ENCODE results near the gene TRAPPC2L. TPM values are rescaled to one million over a fixed set of nuclear protein-coding genes. Genes with fewer than 3 reads are reported as not detected.

Gene TRAPPC2L
- total and polyA plus RNA-seq, 2 experiments from 2014 or later: 58.7 to 215 TPM

DNA sequence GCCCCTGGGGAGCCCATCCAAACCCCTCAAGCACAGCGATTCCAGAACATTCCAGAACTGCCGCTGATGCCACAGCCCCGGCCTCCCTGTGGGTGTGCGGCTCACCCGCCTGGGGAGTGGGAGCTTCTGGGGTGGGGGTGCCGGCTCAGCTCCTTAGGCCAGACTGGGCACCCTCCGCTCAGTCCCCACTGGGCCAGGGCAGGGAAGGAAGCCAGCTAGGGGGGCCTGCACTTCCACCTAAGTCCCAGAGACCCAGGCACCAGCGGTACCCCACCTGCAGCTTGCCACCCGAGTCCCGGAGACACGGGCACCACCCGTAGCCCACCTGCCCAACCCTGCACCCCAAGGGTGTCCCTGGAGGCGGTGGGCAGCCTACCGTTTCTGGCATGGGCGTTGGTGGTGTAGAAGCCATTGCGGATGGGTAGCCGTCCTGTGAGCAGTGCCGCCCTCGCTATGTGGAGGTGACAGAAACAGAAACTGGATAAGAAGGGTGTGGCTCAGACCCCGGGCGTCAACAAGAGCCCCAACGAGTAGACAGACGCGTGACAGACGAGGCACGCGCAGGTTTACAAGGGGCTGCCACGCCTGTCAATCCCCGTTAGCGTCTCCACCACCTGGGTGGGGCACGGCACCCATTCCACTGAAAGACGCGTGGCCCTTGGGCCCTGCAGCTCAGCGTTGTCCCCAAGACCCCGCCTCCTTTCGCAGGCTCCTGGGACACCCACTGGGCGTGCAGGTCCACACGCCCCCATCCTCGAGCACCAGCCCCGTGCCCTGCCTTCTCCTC is 15.2 kb upstream of the TRAPPC2L start:
- DNase-seq (ENCODE audit: low spot score): no peak
- no peaks in the 10 kb centered on the region for H4K20me1 ChIP-seq (ENCODE audit: insufficient read depth, poor library complexity, severe bottlenecking)
- no peaks in the 10 kb centered on the region for H3K79me2 ChIP-seq
- H3K4me2 ChIP-seq: no peak overlapping the region
- no peak overlapping the region for H2AFZ ChIP-seq
- TF ChIP-seq EZH2phosphoT487 (IDR thresholded peaks at IDR 0.05; ENCODE audit: low read depth, severe bottlenecking, unreplicated experiment) (no peak), EZH2 (IDR thresholded peaks at IDR 0.05; ENCODE audit: borderline replicate concordance) (no peak)
- TF ChIP-seq, protein P1, sequence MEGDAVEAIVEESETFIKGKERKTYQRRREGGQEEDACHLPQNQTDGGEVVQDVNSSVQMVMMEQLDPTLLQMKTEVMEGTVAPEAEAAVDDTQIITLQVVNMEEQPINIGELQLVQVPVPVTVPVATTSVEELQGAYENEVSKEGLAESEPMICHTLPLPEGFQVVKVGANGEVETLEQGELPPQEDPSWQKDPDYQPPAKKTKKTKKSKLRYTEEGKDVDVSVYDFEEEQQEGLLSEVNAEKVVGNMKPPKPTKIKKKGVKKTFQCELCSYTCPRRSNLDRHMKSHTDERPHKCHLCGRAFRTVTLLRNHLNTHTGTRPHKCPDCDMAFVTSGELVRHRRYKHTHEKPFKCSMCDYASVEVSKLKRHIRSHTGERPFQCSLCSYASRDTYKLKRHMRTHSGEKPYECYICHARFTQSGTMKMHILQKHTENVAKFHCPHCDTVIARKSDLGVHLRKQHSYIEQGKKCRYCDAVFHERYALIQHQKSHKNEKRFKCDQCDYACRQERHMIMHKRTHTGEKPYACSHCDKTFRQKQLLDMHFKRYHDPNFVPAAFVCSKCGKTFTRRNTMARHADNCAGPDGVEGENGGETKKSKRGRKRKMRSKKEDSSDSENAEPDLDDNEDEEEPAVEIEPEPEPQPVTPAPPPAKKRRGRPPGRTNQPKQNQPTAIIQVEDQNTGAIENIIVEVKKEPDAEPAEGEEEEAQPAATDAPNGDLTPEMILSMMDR (IDR thresholded peaks at IDR 0.05; ENCODE audit: poor library complexity): no peak
- no peaks in the 10 kb centered on the region for H3K9me2 ChIP-seq (replicated peaks; ENCODE audit: insufficient read depth)
- no peaks in the 10 kb centered on the region for H3K9me3 ChIP-seq (ENCODE audit: low read depth)
- H3K36me3 ChIP-seq (replicated peaks; ENCODE audit: insufficient read depth, low read depth): no peaks in the 10 kb centered on the region
- no peaks in the 10 kb centered on the region for H3K4me1 ChIP-seq (ENCODE audit: insufficient read depth)
- H3K27me3 ChIP-seq: no peaks in the 10 kb centered on the region
- 97% methylated on average over 39 of the region's 40 CpGs for WGBS (ENCODE audit: low lambda C conversion rate, missing lambda C conversion rate)
- H3K4me3 ChIP-seq: no peak overlapping the region
- H3K27ac ChIP-seq: no peak overlapping the region

DNA sequence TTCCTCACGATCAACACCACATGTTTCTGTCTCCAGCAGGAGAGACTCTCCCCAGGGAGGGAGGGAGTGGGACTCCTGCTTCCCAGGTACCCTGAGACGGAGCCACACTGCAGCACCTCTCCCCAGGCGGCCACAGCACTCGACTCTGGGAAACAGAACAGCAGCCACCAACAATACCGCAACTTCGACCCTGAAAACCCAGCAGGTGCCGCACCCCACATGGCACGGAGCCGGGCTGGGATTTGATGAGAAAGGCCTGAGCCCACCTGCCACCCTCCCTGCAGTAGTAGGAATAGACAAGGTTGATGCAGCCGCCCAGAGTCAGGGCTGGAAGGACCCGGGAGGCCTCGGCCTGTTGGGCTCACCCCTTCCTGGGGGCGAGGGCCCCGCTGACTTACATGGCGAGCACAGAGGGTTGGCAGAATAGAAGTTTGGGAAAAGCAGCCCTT is 14.6 kb upstream of the TRAPPC2L start:
- Histone ChIP-seq H3K27me3 (no peaks in the 10 kb centered on the region), H3K36me3 (replicated peaks; ENCODE audit: insufficient read depth, low read depth) (no peaks in the 10 kb centered on the region)

DNA sequence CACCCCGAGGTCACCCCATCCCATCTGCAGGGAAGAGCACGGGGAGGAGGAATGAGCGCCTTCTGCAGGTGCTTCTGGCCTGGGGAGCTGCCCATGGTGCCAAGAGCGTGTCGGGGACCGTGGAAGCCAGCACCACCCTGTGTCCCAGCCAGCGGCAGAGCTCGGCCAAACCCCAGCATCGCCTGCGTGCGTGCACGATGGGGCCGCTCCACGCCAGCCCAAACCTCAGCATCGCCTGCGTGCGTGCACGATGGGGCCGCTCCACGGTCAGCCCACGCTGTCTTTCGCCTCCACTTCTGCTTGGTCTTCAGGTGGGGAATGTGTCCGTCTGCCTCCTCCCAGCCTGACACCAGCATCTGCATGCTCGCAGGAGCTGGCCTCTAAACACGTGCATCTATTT is 14.1 kb upstream of the TRAPPC2L start:
- TF ChIP-seq EZH2phosphoT487 (IDR thresholded peaks at IDR 0.05; ENCODE audit: low read depth, severe bottlenecking, unreplicated experiment) (no peak), EZH2 (IDR thresholded peaks at IDR 0.05; ENCODE audit: borderline replicate concordance) (no peak)
- TF ChIP-seq, protein P1 (IDR thresholded peaks at IDR 0.05; ENCODE audit: poor library complexity): no peak
- 97% methylated on average over 25 of the region's 25 CpGs for WGBS (ENCODE audit: low lambda C conversion rate, missing lambda C conversion rate)
- Histone ChIP-seq H3K4me3 (no peak overlapping the region), H3K27ac (no peak overlapping the region), H4K20me1 (ENCODE audit: insufficient read depth, poor library complexity, severe bottlenecking) (no peaks in the 10 kb centered on the region), H3K9me3 (ENCODE audit: low read depth) (no peaks in the 10 kb centered on the region), H2AFZ (no peak overlapping the region), H3K4me2 (no peak overlapping the region), H3K27me3 (no peaks in the 10 kb centered on the region), H3K36me3 (replicated peaks; ENCODE audit: insufficient read depth, low read depth) (no peaks in the 10 kb centered on the region), H3K9me2 (replicated peaks; ENCODE audit: insufficient read depth) (no peaks in the 10 kb centered on the region), H3K4me1 (ENCODE audit: insufficient read depth) (no peaks in the 10 kb centered on the region), H3K79me2 (no peaks in the 10 kb centered on the region)
- DNase-seq (ENCODE audit: low spot score): no peak

More for the DNA sequence above, 14.6 kb upstream of the TRAPPC2L start:
- Histone ChIP-seq H3K9me3 (ENCODE audit: low read depth) (no peaks in the 10 kb centered on the region), H3K27ac (no peak overlapping the region), H4K20me1 (ENCODE audit: insufficient read depth, poor library complexity, severe bottlenecking) (no peaks in the 10 kb centered on the region), H3K9me2 (replicated peaks; ENCODE audit: insufficient read depth) (no peaks in the 10 kb centered on the region), H3K4me3 (no peak overlapping the region), H3K79me2 (no peaks in the 10 kb centered on the region), H3K4me2 (no peak overlapping the region), H3K4me1 (ENCODE audit: insufficient read depth) (no peaks in the 10 kb centered on the region), H2AFZ (no peak overlapping the region)
- WGBS (ENCODE audit: low lambda C conversion rate, missing lambda C conversion rate): 94% methylated on average over 15 of the region's 15 CpGs
- DNase-seq (ENCODE audit: low spot score): no peak
- TF ChIP-seq, protein P1 (IDR thresholded peaks at IDR 0.05; ENCODE audit: poor library complexity): no peak
- no peak for TF ChIP-seq EZH2 (IDR thresholded peaks at IDR 0.05; ENCODE audit: borderline replicate concordance)
- TF ChIP-seq EZH2phosphoT487 (IDR thresholded peaks at IDR 0.05; ENCODE audit: low read depth, severe bottlenecking, unreplicated experiment): no peak

Measured in hepatocyte (in vitro differentiated cells).